Neural cell (in vitro differentiated cells): ENCODE measurements around the gene JOSD2.

Experiments
- EP300 ChIP-seq: fragments of 450-650 bp; conservative IDR thresholded peaks from 2 replicates; pipeline ENCODE4 v1.6.1; 2014; ENCODE audit warnings: antibody characterized with exemption, mild to moderate bottlenecking, moderate library complexity; ENCODE audit not compliant: poor library complexity, severe bottlenecking
- EZH2 ChIP-seq: fragments of 200-600, 300-800 bp; shearing (Covaris generic), sonication (generic); IDR thresholded peaks from 2 replicates; pipeline ENCODE4 v1.6.1; 2014; ENCODE audit warnings: antibody characterized with exemption, low read length, borderline replicate concordance, mild to moderate bottlenecking; ENCODE audit not compliant: insufficient read depth, poor library complexity, severe bottlenecking
- POLR2AphosphoS5 ChIP-seq: IDR thresholded peaks from 2 replicates; pipeline ENCODE4 v1.6.1; 2012
- TAF1 ChIP-seq: IDR thresholded peaks from 2 replicates; pipeline ENCODE4 v1.6.1; 2012; ENCODE audit warnings: low read depth
- TF ChIP-seq, protein P1 (sequence below): fragments of 450-650 bp; IDR thresholded peaks from 2 replicates; pipeline ENCODE4 v1.5.1; 2014; ENCODE audit warnings: antibody characterized with exemption, mild to moderate bottlenecking, moderate library complexity; ENCODE audit not compliant: poor library complexity, severe bottlenecking
- TF ChIP-seq, protein P2 (sequence below): IDR thresholded peaks from 2 replicates; pipeline ENCODE4 v1.6.1; 2012; ENCODE audit warnings: borderline replicate concordance

DNA sequence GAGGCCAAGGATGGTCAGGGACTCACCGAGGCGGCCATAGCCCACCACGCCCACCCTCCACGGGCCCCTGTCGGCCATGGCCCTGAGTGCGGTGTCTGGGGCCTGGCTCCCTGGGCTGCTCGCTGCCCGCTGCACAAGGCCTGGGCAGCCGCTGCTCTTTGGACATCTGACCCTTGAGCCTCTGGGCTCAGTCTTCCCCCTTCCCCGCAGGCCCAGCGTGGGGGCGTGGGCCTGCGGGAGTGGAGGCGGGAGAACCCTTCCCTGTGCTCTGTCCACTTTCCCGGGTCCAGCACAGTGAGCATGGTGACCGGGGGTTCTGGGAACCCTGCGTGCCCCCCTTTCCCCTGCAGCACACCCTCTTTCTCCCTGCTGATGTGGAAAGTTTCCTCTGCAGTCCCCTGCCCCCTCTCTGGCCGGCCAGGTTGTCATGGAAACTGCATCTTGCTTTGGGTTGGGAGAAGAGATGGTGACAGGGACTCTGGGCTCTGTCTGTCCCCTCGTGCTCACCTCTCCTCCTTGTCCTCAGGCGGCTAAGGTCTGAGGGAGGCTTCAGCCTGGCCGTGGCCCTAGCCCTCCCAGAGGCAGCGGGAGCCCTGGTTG, 2.9 kb upstream of the JOSD2 start, which contains the start of gene ASPDH:
- TF ChIP-seq, protein P1, sequence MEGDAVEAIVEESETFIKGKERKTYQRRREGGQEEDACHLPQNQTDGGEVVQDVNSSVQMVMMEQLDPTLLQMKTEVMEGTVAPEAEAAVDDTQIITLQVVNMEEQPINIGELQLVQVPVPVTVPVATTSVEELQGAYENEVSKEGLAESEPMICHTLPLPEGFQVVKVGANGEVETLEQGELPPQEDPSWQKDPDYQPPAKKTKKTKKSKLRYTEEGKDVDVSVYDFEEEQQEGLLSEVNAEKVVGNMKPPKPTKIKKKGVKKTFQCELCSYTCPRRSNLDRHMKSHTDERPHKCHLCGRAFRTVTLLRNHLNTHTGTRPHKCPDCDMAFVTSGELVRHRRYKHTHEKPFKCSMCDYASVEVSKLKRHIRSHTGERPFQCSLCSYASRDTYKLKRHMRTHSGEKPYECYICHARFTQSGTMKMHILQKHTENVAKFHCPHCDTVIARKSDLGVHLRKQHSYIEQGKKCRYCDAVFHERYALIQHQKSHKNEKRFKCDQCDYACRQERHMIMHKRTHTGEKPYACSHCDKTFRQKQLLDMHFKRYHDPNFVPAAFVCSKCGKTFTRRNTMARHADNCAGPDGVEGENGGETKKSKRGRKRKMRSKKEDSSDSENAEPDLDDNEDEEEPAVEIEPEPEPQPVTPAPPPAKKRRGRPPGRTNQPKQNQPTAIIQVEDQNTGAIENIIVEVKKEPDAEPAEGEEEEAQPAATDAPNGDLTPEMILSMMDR: no peak
- no peak for TF ChIP-seq EP300
- peak; percentile 6 for TF ChIP-seq POLR2AphosphoS5
- no peak for TF ChIP-seq EZH2
- TF ChIP-seq TAF1: no peak
- TF ChIP-seq, protein P2, sequence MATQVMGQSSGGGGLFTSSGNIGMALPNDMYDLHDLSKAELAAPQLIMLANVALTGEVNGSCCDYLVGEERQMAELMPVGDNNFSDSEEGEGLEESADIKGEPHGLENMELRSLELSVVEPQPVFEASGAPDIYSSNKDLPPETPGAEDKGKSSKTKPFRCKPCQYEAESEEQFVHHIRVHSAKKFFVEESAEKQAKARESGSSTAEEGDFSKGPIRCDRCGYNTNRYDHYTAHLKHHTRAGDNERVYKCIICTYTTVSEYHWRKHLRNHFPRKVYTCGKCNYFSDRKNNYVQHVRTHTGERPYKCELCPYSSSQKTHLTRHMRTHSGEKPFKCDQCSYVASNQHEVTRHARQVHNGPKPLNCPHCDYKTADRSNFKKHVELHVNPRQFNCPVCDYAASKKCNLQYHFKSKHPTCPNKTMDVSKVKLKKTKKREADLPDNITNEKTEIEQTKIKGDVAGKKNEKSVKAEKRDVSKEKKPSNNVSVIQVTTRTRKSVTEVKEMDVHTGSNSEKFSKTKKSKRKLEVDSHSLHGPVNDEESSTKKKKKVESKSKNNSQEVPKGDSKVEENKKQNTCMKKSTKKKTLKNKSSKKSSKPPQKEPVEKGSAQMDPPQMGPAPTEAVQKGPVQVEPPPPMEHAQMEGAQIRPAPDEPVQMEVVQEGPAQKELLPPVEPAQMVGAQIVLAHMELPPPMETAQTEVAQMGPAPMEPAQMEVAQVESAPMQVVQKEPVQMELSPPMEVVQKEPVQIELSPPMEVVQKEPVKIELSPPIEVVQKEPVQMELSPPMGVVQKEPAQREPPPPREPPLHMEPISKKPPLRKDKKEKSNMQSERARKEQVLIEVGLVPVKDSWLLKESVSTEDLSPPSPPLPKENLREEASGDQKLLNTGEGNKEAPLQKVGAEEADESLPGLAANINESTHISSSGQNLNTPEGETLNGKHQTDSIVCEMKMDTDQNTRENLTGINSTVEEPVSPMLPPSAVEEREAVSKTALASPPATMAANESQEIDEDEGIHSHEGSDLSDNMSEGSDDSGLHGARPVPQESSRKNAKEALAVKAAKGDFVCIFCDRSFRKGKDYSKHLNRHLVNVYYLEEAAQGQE: no peak
